ENCODE measurements around the gene XPR1.

GRCh38 chr1:180616439-180616838, 15.4 kb upstream of the XPR1 start:
- TF ChIP-seq EZH2 (IDR thresholded peaks at IDR 0.05; ENCODE audit: borderline replicate concordance, insufficient read depth, low read depth, low read length, poor library complexity, severe bottlenecking) (no peak), CTCF (IDR thresholded peaks at IDR 0.05) (no peak)

Data from B cell (primary cell).